ENCODE data around the gene AIM2. TPM values are rescaled to one million over a fixed set of nuclear protein-coding genes. Genes with fewer than 3 reads are reported as not detected.
"Not testable (repeated sequence)": the region's sequence is repeated elsewhere in the genome, so short reads cannot be mapped to it uniquely, and the experiment has no call there.

The AIM2 gene
- total and polyA plus RNA-seq, 2 donors from 2014 or later, result 4.6 TPM; not detected in 1

DNA sequence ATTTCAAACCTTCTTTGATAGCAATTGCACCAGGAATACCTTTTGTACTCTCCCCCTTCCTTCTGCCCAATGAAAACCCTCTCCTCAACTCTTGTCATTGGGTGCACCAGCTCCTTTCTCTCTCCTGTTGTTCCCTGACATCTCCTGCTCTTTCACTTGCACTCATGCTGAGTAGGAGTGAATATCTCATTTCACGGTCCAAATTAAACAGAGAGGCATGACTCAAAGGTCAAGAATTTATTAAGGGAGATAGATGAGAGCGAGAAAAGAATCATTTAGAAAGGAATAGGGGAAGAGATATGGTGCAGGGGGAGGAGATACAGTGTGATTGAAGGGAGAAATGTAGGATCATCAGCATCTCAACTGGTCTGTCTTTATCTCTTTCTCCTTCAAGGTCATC, 22.1 kb downstream of the AIM2 start:
- no peaks in the 10 kb centered on the region for H3K27me3 ChIP-seq (ENCODE audit: control insufficient read depth, insufficient read depth, low read length)
- no peak overlapping the region for H3K4me3 ChIP-seq (ENCODE audit: low read length in 3 of 3)
- DNase-seq (peak in 2 of 5 donors; percentile 19 to 27), FAIRE-seq (no peak)
- intact Hi-C loops (cut with DNase I), result no loop called here
- TF ChIP-seq, protein P1, sequence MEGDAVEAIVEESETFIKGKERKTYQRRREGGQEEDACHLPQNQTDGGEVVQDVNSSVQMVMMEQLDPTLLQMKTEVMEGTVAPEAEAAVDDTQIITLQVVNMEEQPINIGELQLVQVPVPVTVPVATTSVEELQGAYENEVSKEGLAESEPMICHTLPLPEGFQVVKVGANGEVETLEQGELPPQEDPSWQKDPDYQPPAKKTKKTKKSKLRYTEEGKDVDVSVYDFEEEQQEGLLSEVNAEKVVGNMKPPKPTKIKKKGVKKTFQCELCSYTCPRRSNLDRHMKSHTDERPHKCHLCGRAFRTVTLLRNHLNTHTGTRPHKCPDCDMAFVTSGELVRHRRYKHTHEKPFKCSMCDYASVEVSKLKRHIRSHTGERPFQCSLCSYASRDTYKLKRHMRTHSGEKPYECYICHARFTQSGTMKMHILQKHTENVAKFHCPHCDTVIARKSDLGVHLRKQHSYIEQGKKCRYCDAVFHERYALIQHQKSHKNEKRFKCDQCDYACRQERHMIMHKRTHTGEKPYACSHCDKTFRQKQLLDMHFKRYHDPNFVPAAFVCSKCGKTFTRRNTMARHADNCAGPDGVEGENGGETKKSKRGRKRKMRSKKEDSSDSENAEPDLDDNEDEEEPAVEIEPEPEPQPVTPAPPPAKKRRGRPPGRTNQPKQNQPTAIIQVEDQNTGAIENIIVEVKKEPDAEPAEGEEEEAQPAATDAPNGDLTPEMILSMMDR (IDR thresholded peaks at IDR 0.05; ENCODE audit: borderline replicate concordance, extremely low read depth, insufficient read depth), result no peak
- H3K4me1 ChIP-seq (ENCODE audit: control insufficient read depth in 2 of 3, insufficient read depth in 2 of 3, low read depth in 1 of 3, low read length in 3 of 3), result no peaks in the 10 kb centered on the region
- no peak overlapping the region for H3K27ac ChIP-seq (ENCODE audit: low read depth in 2 of 2, low read length in 2 of 2)
- no peaks in the 10 kb centered on the region for H3K9me3 ChIP-seq (ENCODE audit: control insufficient read depth in 2 of 3, insufficient read depth in 1 of 3, low read length in 3 of 3)
- peaks cover 0 to 7% (median 5%) of the 10 kb centered on the region in 3 donors for H3K36me3 ChIP-seq (ENCODE audit: control insufficient read depth in 2 of 3, insufficient read depth in 3 of 3, low read length in 3 of 3)
- H3K9ac ChIP-seq (ENCODE audit: low read length in 3 of 3), result no peak overlapping the region

DNA sequence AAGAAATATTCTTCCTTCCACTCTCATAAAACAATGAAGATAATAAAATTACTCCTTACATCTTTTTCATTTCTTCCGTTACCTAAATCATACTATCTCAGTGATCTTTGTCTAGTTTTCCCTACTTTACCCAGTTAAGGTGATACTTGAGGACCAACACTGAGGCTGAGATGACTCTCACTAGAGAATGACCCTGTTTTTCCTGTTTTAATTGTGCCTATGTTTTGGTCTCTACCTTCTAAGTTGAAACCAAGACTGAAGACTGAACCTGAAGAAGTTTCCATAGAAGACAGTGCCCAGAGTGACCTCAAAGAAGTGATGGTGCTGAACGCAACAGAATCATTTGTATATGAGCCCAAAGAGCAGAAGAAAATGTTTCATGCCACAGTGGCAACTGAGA, 25.1 kb downstream of the AIM2 start:
- FAIRE-seq (no peak), DNase-seq (no peak)
- TF ChIP-seq, protein P1 (IDR thresholded peaks at IDR 0.05; ENCODE audit: borderline replicate concordance, extremely low read depth, insufficient read depth), result no peak
- Histone ChIP-seq H3K9ac (ENCODE audit: low read length in 3 of 3) (no peak overlapping the region), H3K4me1 (ENCODE audit: control insufficient read depth in 2 of 3, insufficient read depth in 2 of 3, low read depth in 1 of 3, low read length in 3 of 3) (no peaks in the 10 kb centered on the region), H3K4me3 (ENCODE audit: low read length in 3 of 3) (no peak overlapping the region), H3K36me3 (ENCODE audit: control insufficient read depth in 2 of 3, insufficient read depth in 3 of 3, low read length in 3 of 3) (peaks cover 0 to 7% (median 5%) of the 10 kb centered on the region in 3 donors), H3K27me3 (ENCODE audit: control insufficient read depth, insufficient read depth, low read length) (no peaks in the 10 kb centered on the region), H3K27ac (ENCODE audit: low read depth in 2 of 2, low read length in 2 of 2) (no peak overlapping the region), H3K9me3 (ENCODE audit: control insufficient read depth in 2 of 3, insufficient read depth in 1 of 3, low read length in 3 of 3) (no peaks in the 10 kb centered on the region)
- intact Hi-C loops (cut with DNase I), result no loop called here

DNA sequence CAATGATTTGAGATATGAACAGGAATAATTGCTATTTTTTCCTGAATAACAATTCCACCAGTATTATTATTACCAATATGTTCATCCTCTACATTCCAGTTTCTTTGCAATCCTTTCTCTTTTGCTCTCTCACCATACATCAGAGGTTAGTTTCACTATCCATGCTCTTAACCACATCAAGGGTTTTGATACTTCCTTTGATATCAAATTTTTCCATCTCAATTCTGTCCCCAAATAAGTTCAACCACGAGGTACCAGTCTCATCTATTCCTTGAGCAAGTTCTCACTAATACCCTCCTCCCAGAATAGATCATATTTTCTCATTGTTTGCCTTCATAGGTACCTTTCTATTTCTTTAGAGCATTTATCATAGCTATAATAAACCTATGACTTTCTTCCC, 30.1 kb downstream of the AIM2 start:
- H3K36me3 ChIP-seq (ENCODE audit: control insufficient read depth in 2 of 3, insufficient read depth in 3 of 3, low read length in 3 of 3); FAIRE-seq; H3K27ac ChIP-seq (ENCODE audit: low read depth in 2 of 2, low read length in 2 of 2); H3K4me1 ChIP-seq (ENCODE audit: control insufficient read depth in 2 of 3, insufficient read depth in 2 of 3, low read depth in 1 of 3, low read length in 3 of 3); intact Hi-C loops (cut with DNase I); H3K9me3 ChIP-seq (ENCODE audit: control insufficient read depth in 2 of 3, insufficient read depth in 1 of 3, low read length in 3 of 3); H3K4me3 ChIP-seq (ENCODE audit: low read length in 3 of 3); H3K27me3 ChIP-seq (ENCODE audit: control insufficient read depth, insufficient read depth, low read length); H3K9ac ChIP-seq (ENCODE audit: low read length in 3 of 3); DNase-seq: not testable (repeated sequence)

DNA sequence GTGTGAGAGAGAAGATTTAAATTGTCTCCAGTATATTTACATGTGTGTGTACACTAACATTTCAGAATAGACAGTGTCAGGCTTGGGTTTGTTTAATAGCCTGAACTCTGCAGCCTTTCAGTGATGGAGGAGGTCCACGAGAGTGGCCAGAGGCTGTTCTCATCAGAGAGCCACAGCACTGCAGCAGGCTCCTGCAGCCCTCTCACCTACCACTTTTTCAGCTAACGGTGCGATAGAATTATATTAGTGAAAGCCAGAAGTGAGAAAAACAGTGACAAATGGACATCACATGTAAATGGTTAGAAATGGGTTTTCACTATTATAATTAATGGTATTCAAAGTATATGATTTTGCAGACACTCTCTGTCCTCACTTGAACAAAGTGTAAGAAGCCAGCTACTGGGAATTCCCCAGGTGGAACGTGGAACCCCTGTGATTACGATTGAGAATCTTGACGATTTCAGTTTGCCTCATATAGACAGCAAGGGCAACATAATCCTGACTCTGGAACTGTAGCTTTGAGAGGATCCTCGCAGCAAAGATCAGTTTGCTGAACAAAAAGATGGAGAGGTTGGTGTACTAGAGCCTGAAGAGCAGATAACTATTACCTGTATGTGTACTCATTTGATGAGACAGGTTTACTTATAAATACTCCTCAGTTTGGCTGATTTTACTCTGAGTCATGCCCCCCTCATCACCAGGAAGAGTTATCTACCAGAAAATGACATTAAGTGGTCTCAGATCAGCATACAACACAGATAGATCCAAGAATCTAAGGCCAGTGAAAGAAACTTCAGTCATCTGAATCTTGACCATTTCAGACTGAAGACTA, 35.5 kb downstream of the AIM2 start:
- DNase-seq, result no peak
- TF ChIP-seq, protein P1 (IDR thresholded peaks at IDR 0.05; ENCODE audit: borderline replicate concordance, extremely low read depth, insufficient read depth), result no peak
- Histone ChIP-seq H3K36me3 (ENCODE audit: control insufficient read depth in 2 of 3, insufficient read depth in 3 of 3, low read length in 3 of 3) (no peaks in the 10 kb centered on the region), H3K9me3 (ENCODE audit: control insufficient read depth in 2 of 3, insufficient read depth in 1 of 3, low read length in 3 of 3) (no peaks in the 10 kb centered on the region), H3K4me3 (ENCODE audit: low read length in 3 of 3) (no peak overlapping the region), H3K4me1 (ENCODE audit: control insufficient read depth in 2 of 3, insufficient read depth in 2 of 3, low read depth in 1 of 3, low read length in 3 of 3) (no peaks in the 10 kb centered on the region), H3K9ac (ENCODE audit: low read length in 3 of 3) (no peak overlapping the region), H3K27me3 (ENCODE audit: control insufficient read depth, insufficient read depth, low read length) (no peaks in the 10 kb centered on the region), H3K27ac (ENCODE audit: low read depth in 2 of 2, low read length in 2 of 2) (no peak overlapping the region)
- intact Hi-C loops (cut with DNase I), result no loop called here
- FAIRE-seq, result no peak

Measured in kidney (tissue), 14 donors.